ENCODE results near the gene ST8SIA5.
A peak's percentile ranks its signal among the peaks of the same experiment; 100 is the strongest.
"Not testable (repeated sequence)": the region's sequence is repeated elsewhere in the genome, so short reads cannot be mapped to it uniquely, and the experiment has no call there.

The ST8SIA5 gene, protein sequence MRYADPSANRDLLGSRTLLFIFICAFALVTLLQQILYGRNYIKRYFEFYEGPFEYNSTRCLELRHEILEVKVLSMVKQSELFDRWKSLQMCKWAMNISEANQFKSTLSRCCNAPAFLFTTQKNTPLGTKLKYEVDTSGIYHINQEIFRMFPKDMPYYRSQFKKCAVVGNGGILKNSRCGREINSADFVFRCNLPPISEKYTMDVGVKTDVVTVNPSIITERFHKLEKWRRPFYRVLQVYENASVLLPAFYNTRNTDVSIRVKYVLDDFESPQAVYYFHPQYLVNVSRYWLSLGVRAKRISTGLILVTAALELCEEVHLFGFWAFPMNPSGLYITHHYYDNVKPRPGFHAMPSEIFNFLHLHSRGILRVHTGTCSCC

DNA sequence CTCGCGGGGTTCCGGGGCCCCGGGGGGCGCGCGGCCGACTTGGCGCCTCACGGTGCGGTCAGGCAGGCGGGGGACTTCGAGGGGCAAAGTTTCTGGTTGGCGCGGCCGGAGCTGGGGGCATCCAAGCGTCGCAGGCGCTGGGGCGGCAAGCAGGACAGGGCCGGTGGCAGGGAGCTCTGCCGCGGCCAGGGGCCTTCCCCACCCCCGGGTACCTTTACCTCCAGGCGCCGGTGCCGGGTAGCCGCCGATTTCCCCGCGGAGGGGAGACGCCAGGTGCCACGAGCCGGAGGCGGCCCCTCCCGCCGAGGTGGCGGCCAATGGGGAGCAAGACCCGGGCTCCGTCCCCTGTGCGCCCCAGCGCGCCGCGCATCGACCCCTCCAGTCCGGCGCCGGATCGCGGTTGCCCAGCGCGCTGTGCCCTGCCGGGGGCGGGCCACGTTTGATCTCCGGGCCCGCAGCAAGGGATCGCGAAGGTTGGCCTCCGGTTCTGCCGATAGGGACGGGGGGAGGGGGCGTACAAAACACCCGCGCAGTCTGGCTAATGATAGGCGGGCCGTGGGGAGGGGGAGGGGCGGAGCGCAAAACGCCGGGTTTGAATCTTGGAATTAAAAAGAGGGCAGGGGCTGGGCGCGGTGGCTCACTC lies at the start of gene ST8SIA5:
TSS of gene ST8SIA5 (minus strand) at position 495 of the 643 bp plus-strand sequence. CDS start 545 bp downstream, outside the sequence.
- peak within 1 kb of the TSS; percentile 63 for H3K4me3 ChIP-seq (ENCODE audit: low read length)
- no peaks in the 10 kb centered on the region for H3K36me3 ChIP-seq (ENCODE audit: control insufficient read depth, insufficient read depth, low read length, severe bottlenecking)
- peaks cover 40% of the 10 kb centered on the region for H3K27me3 ChIP-seq (replicated peaks; ENCODE audit: control insufficient read depth, insufficient read depth, low read length)
- no peak within 1 kb of the TSS for H3K9ac ChIP-seq (ENCODE audit: low read length)
- peaks cover 11% of the 10 kb centered on the region for H3K4me1 ChIP-seq (ENCODE audit: control insufficient read depth, insufficient read depth, low read length)
- peaks cover 3% of the 10 kb centered on the region for H3K9me3 ChIP-seq (ENCODE audit: control insufficient read depth, low read length)
- no peak for DNase-seq (ENCODE audit: low read depth)

DNA sequence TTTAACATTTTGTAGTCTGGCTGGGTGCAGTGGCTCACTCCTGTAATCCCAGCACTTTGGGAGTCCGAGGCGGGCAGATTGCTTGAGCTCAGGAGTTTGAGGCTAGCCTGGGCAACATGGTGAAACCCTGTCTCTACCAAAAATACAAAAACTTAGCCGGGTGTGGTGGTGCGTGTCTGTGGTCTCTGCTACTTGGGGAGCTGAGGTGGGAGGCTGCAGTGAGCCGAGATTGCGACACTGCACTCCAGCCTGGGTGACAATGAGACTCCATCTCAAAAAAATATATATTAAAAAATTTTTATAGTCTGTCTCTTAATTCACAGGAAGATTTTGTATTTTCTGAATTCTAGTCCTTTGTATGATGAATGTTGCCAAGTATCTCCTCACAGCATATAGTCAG lies 39.1 kb upstream of the ST8SIA5 start:
- H3K4me3 ChIP-seq (ENCODE audit: low read length); H3K36me3 ChIP-seq (ENCODE audit: control insufficient read depth, insufficient read depth, low read length, severe bottlenecking); H3K4me1 ChIP-seq (ENCODE audit: control insufficient read depth, insufficient read depth, low read length); DNase-seq (ENCODE audit: low read depth); H3K27me3 ChIP-seq (replicated peaks; ENCODE audit: control insufficient read depth, insufficient read depth, low read length); H3K9me3 ChIP-seq (ENCODE audit: control insufficient read depth, low read length); H3K9ac ChIP-seq (ENCODE audit: low read length): not testable (repeated sequence)

DNA sequence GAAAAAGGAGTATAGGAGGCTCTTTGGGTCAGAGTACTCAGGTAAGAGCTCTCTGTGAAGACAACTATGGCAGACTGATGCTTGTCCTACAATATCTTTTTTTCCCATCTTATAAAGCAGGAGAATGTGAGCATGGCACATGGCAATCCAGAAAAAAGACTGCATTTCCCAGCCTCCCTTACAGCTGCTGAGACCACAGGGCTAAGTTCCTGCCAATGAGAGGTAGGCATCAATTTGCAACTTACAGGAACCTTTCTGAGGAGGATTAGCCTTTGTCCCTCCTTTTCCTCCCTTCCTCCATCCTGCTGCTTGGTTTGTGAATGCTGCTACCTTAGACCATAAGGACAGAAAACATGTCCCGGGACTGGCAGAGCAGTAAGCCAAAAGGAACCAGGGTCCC lies 37.8 kb upstream of the ST8SIA5 start:
- Histone ChIP-seq H3K36me3 (ENCODE audit: control insufficient read depth, insufficient read depth, low read length, severe bottlenecking) (no peaks in the 10 kb centered on the region), H3K9ac (ENCODE audit: low read length) (no peak overlapping the region)

DNA sequence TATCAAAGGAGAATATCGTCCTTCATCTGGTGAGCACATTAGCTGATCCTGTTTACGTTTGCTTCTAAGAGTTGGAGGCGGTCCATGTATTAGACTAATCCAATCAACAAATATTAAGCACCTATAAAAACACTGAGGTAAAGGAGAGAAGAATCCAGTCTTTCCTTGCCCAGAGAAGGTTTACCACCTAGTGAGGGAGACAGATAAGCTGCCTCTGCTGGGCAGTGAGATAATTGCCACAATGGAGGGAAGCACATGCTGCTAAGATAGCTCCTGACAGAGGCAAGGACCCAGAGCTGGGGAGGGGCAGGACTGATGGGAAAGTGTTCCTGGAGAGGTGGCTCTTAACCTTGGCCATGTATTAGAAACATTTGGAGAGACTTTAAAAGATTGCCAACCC lies 36.7 kb upstream of the ST8SIA5 start:
- H3K36me3 ChIP-seq (ENCODE audit: control insufficient read depth, insufficient read depth, low read length, severe bottlenecking), result no peaks in the 10 kb centered on the region
- DNase-seq (ENCODE audit: low read depth), result no peak
- H3K4me1 ChIP-seq (ENCODE audit: control insufficient read depth, insufficient read depth, low read length), result peaks cover 4% of the 10 kb centered on the region
- no peak overlapping the region for H3K4me3 ChIP-seq (ENCODE audit: low read length)
- no peaks in the 10 kb centered on the region for H3K9me3 ChIP-seq (ENCODE audit: control insufficient read depth, low read length)
- H3K9ac ChIP-seq (ENCODE audit: low read length), result no peak overlapping the region
- H3K27me3 ChIP-seq (replicated peaks; ENCODE audit: control insufficient read depth, insufficient read depth, low read length), result no peaks in the 10 kb centered on the region

More for the DNA sequence above, 37.8 kb upstream of the ST8SIA5 start:
- Histone ChIP-seq H3K4me1 (ENCODE audit: control insufficient read depth, insufficient read depth, low read length) (peaks cover 4% of the 10 kb centered on the region), H3K4me3 (ENCODE audit: low read length) (no peak overlapping the region), H3K27me3 (replicated peaks; ENCODE audit: control insufficient read depth, insufficient read depth, low read length) (no peaks in the 10 kb centered on the region), H3K9me3 (ENCODE audit: control insufficient read depth, low read length) (no peaks in the 10 kb centered on the region)
- no peak for DNase-seq (ENCODE audit: low read depth)

DNA sequence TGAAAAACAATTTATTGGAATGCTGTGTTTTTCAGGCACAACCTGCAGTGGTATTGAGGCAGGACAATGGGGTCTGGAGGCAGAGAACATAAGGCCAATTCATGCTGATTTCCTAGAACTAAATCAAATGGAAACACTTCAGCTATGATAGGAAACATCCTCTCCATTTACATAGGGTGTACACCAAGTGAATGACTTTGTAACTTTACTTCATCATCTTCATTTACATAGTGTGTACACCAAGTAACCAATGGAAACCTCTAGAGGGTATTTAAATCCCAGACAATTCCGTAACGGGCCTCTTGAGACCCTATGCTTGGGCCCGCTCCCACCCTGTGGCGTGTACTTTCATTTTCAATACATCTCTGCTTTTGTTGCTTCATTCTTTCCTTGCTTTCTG lies 32.2 kb upstream of the ST8SIA5 start:
- H3K9me3 ChIP-seq (ENCODE audit: control insufficient read depth, low read length), result no peaks in the 10 kb centered on the region
- H3K4me3 ChIP-seq (ENCODE audit: low read length), result no peak overlapping the region

DNA sequence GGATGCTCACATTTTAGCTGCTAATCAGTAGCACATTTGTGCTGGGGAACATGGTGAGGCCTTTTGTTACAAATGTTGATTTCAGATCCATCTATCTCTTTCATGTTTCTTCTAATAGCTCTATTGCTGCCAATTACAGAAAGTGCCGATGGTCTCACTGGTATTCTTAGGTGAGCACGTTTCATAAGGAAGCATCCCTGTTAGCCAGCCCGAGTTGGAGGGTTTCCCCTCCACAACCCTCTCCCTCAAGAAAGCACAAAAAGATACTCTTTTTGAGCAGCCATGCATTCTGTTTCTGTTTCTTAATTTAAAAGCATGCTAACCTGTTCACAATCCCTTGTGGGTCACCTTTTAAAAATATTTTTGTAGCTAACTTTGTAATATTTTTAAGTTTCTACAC lies 30.8 kb upstream of the ST8SIA5 start:
- Histone ChIP-seq H3K36me3 (ENCODE audit: control insufficient read depth, insufficient read depth, low read length, severe bottlenecking) (no peaks in the 10 kb centered on the region), H3K9ac (ENCODE audit: low read length) (no peak overlapping the region), H3K9me3 (ENCODE audit: control insufficient read depth, low read length) (no peaks in the 10 kb centered on the region), H3K4me3 (ENCODE audit: low read length) (no peak overlapping the region), H3K27me3 (replicated peaks; ENCODE audit: control insufficient read depth, insufficient read depth, low read length) (no peaks in the 10 kb centered on the region), H3K4me1 (ENCODE audit: control insufficient read depth, insufficient read depth, low read length) (peaks cover 2% of the 10 kb centered on the region)
- DNase-seq (ENCODE audit: low read depth), result no peak

More for the DNA sequence above, 32.2 kb upstream of the ST8SIA5 start:
- Histone ChIP-seq H3K36me3 (ENCODE audit: control insufficient read depth, insufficient read depth, low read length, severe bottlenecking) (no peaks in the 10 kb centered on the region), H3K9ac (ENCODE audit: low read length) (no peak overlapping the region), H3K27me3 (replicated peaks; ENCODE audit: control insufficient read depth, insufficient read depth, low read length) (no peaks in the 10 kb centered on the region), H3K4me1 (ENCODE audit: control insufficient read depth, insufficient read depth, low read length) (peaks cover 4% of the 10 kb centered on the region)
- DNase-seq (ENCODE audit: low read depth), result no peak

DNA sequence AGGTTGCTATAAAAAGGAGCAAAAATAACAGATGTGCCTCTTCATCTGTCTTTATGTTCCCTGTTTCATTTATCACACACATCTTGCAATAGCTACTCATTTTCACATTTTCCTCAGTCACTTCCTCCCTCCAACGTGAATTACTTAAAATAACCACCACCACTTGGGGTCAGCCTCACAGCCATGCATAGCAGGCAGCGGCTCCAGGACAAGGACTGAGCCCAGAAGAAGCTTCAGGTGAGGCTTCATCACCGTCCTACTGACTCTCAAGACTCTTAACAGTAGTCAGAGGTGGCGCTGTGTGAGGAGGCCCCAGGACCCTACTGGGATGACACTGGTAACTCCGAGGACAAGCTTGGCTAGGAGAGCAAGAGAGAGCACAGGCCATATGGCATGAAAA lies 15.5 kb upstream of the ST8SIA5 start:
- H3K9ac ChIP-seq (ENCODE audit: low read length), result no peak overlapping the region
- no peaks in the 10 kb centered on the region for H3K36me3 ChIP-seq (ENCODE audit: control insufficient read depth, insufficient read depth, low read length, severe bottlenecking)
- no peak overlapping the region for H3K4me3 ChIP-seq (ENCODE audit: low read length)
- no peak for DNase-seq (ENCODE audit: low read depth)
- H3K4me1 ChIP-seq (ENCODE audit: control insufficient read depth, insufficient read depth, low read length), result no peaks in the 10 kb centered on the region
- peaks cover 39% of the 10 kb centered on the region for H3K27me3 ChIP-seq (replicated peaks; ENCODE audit: control insufficient read depth, insufficient read depth, low read length)
- no peaks in the 10 kb centered on the region for H3K9me3 ChIP-seq (ENCODE audit: control insufficient read depth, low read length)

DNA sequence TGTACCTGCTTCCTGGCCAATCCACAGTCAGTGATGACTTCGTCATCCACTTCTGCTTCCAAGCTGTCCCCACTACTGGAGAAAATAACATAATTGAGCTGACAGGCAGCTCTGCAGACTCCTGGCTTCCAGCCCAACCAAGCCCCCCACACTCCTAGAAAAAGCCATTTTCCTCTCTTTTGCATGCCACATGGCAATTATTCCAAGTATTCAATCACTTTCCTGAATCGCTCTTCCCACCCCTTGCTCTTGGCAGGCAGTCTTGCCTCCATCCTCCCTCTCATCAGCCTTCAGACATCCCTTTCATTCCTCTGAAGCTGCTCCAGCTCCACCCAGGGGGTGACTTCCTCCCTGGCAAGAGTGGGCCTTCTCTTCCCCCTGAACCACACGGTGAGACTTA lies 14.3 kb upstream of the ST8SIA5 start:
- H3K36me3 ChIP-seq (ENCODE audit: control insufficient read depth, insufficient read depth, low read length, severe bottlenecking), result no peaks in the 10 kb centered on the region
- H3K9ac ChIP-seq (ENCODE audit: low read length), result no peak overlapping the region
- no peak for DNase-seq (ENCODE audit: low read depth)
- peaks cover 39% of the 10 kb centered on the region for H3K27me3 ChIP-seq (replicated peaks; ENCODE audit: control insufficient read depth, insufficient read depth, low read length)
- H3K9me3 ChIP-seq (ENCODE audit: control insufficient read depth, low read length), result no peaks in the 10 kb centered on the region
- no peak overlapping the region for H3K4me3 ChIP-seq (ENCODE audit: low read length)
- no peaks in the 10 kb centered on the region for H3K4me1 ChIP-seq (ENCODE audit: control insufficient read depth, insufficient read depth, low read length)

DNA sequence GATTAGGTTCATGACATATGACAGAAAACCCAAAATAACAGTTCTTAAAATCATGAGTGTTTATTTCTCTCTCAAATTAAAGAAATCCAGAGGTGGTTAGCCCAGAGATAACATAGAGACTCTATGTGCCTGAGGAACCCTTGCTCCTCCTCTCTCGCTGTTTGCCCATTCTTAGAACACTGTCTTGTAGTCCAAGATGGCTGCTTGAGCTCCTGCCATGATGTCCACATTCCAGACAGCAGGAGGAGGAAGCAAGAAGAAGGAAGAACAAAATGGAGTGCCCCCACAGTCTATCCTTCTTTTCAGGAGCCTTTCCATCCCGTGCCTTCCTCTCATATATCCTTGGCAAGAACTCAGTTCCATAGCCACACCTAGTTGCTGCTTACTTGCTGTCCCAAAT lies 13.9 kb upstream of the ST8SIA5 start:
- peaks cover 41% of the 10 kb centered on the region for H3K27me3 ChIP-seq (replicated peaks; ENCODE audit: control insufficient read depth, insufficient read depth, low read length)
- no peak overlapping the region for H3K9ac ChIP-seq (ENCODE audit: low read length)
- H3K9me3 ChIP-seq (ENCODE audit: control insufficient read depth, low read length), result no peaks in the 10 kb centered on the region
- H3K36me3 ChIP-seq (ENCODE audit: control insufficient read depth, insufficient read depth, low read length, severe bottlenecking), result no peaks in the 10 kb centered on the region
- no peaks in the 10 kb centered on the region for H3K4me1 ChIP-seq (ENCODE audit: control insufficient read depth, insufficient read depth, low read length)
- no peak overlapping the region for H3K4me3 ChIP-seq (ENCODE audit: low read length)
- no peak for DNase-seq (ENCODE audit: low read depth)

DNA sequence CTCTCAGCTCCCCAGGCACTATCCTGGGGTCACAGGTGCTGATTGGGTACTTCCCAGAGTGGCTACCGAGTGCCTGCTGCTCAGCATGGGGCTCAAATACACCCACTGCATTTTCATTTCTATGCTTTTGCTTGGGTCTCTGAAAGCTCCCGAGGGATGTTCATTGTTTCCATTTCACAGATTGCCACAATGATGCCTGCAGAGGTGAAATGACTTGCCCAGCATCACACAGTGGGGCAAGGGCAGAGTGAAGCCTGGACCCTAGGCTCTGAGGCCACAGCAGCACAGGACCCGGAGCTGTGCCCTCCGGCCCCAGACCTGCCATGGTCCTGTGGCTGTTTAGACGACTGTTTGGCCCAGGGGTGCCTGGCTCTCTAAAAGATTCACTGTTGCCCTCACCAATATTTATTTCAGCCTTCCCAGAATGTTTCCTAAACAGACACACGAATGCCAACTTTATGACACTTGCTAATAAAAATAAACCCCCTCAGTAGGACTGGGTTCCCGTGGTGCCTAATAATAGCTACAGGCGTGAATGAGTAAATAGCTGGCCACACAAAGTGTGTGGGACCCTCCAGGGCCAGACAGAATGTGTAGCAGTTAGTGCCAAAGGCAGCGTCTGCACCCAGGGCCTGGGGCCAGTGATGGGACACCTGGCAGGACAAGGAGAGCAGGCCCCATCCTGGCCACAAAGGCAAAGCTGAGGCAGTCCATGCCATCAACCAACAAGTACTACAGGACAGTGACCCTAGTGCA lies 11.5 kb upstream of the ST8SIA5 start:
- no peaks in the 10 kb centered on the region for H3K36me3 ChIP-seq (ENCODE audit: control insufficient read depth, insufficient read depth, low read length, severe bottlenecking)
- H3K9me3 ChIP-seq (ENCODE audit: control insufficient read depth, low read length), result no peaks in the 10 kb centered on the region
- H3K4me3 ChIP-seq (ENCODE audit: low read length), result no peak overlapping the region
- DNase-seq (ENCODE audit: low read depth), result no peak
- no peak overlapping the region for H3K9ac ChIP-seq (ENCODE audit: low read length)
- peaks cover 63% of the 10 kb centered on the region for H3K27me3 ChIP-seq (replicated peaks; ENCODE audit: control insufficient read depth, insufficient read depth, low read length)
- H3K4me1 ChIP-seq (ENCODE audit: control insufficient read depth, insufficient read depth, low read length), result no peaks in the 10 kb centered on the region

DNA sequence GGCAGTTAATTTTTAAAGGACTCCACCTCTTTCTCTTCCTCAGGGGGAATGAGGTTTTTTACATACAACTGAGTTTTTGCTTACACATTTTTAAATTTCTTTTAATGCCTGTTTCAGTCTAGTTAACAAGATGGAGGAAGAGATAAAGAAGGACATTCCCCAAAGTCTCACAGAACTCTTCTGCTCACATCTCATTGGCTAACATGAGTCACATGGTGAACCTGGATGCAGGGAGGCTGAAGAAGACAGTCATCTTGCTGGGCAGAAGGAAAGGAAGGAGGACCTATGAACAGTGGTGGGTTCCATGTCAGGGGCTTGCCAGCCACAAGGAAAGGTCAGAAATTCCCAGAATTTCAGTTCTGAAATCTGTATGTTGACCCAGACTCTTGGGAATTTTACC lies 10.4 kb upstream of the ST8SIA5 start:
- Histone ChIP-seq H3K36me3 (ENCODE audit: control insufficient read depth, insufficient read depth, low read length, severe bottlenecking) (no peaks in the 10 kb centered on the region), H3K9me3 (ENCODE audit: control insufficient read depth, low read length) (no peaks in the 10 kb centered on the region), H3K4me1 (ENCODE audit: control insufficient read depth, insufficient read depth, low read length) (no peaks in the 10 kb centered on the region), H3K9ac (ENCODE audit: low read length) (no peak overlapping the region), H3K4me3 (ENCODE audit: low read length) (no peak overlapping the region), H3K27me3 (replicated peaks; ENCODE audit: control insufficient read depth, insufficient read depth, low read length) (peaks cover 69% of the 10 kb centered on the region)
- DNase-seq (ENCODE audit: low read depth), result no peak

Data from adipocyte (in vitro differentiated cells).